OCI-LY7 (cell line): ENCODE data around the gene SELENOM.

ENCODE experiments used
- EZH2phosphoT487 ChIP-seq: fragments of 200-600 bp; sonication (generic); IDR thresholded peaks from 2 replicates; pipeline ENCODE4 v1.6.1; 2018; ENCODE audit warnings: low read depth, borderline replicate concordance, mild to moderate bottlenecking, mixed run types, antibody characterized with exemption, low read length, moderate library complexity, mixed read lengths
- TF ChIP-seq, protein P1 (sequence below): fragments of 200-600 bp; sonication (generic); conservative IDR thresholded peaks from 2 replicates; pipeline ENCODE4 v1.5.1; 2014; ENCODE audit warnings: mild to moderate bottlenecking, antibody characterized with exemption, low read length, moderate library complexity, mixed read lengths

DNA sequence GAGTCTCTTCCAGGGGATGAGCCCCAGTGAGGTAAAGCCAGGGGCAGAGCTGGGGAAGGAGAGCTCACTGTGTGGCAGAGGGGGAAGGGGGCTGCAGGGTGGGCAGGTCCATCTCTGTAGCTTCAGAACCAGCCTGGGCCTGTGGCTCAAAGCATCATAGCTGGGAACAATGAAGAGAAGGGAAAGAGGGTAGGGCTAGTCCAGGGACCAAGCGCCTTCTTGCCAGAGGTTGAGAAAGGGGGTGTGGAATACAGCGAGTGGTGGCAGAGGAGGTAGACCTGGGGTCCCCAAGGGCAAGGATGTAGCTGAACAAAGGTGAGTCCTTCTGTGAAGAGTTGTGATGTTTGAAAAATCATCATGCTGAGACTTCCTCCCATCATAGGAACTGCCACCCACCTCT is 34.2 kb upstream of the SELENOM start:
- TF ChIP-seq, protein P1, sequence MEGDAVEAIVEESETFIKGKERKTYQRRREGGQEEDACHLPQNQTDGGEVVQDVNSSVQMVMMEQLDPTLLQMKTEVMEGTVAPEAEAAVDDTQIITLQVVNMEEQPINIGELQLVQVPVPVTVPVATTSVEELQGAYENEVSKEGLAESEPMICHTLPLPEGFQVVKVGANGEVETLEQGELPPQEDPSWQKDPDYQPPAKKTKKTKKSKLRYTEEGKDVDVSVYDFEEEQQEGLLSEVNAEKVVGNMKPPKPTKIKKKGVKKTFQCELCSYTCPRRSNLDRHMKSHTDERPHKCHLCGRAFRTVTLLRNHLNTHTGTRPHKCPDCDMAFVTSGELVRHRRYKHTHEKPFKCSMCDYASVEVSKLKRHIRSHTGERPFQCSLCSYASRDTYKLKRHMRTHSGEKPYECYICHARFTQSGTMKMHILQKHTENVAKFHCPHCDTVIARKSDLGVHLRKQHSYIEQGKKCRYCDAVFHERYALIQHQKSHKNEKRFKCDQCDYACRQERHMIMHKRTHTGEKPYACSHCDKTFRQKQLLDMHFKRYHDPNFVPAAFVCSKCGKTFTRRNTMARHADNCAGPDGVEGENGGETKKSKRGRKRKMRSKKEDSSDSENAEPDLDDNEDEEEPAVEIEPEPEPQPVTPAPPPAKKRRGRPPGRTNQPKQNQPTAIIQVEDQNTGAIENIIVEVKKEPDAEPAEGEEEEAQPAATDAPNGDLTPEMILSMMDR: no peak
- TF ChIP-seq EZH2phosphoT487: no peak
